DMS 273 (cell line): ENCODE data around the gene MRPL48.
A peak's percentile ranks its signal among the peaks of the same experiment; 100 is the strongest.
"Not testable (repeated sequence)": the region's sequence is repeated elsewhere in the genome, so short reads cannot be mapped to it uniquely, and the experiment has no call there.

ENCODE experiments used
- DNase-seq: peaks from one replicate; lab custom pipeline; 2025; ENCODE audit not compliant: unreplicated experiment; lab: John Stamatoyannopoulos, UW

Gene MRPL48

GRCh38 chr11:73838443-73839122, 50.9 kb downstream of the MRPL48 start:
- DNase-seq, result no peak

- no peak for DNase-seq
Observed at GRCh38 chr11:73839123-73839457, 51.4 kb downstream of the MRPL48 start.

- DNase-seq, result no peak
Observed at GRCh38 chr11:73851046-73851764, 63.5 kb downstream of the MRPL48 start.

- DNase-seq, result no peak
Observed at GRCh38 chr11:73852049-73852448, 64.4 kb downstream of the MRPL48 start.

GRCh38 chr11:73854680-73855079, 67.0 kb downstream of the MRPL48 start:
- no peak for DNase-seq

GRCh38 chr11:73856031-73856567, 68.4 kb downstream of the MRPL48 start:
- DNase-seq, result no peak

GRCh38 chr11:73859671-73860070, 72.0 kb downstream of the MRPL48 start:
- no peak for DNase-seq

- no peak for DNase-seq
Observed at GRCh38 chr11:73860202-73860601, 72.5 kb downstream of the MRPL48 start.

- peak; percentile 3 for DNase-seq
Observed at GRCh38 chr11:73862986-73863385, 75.3 kb downstream of the MRPL48 start.

- peak; percentile 29 for DNase-seq
Observed at GRCh38 chr11:73866095-73866579, 78.5 kb downstream of the MRPL48 start.

GRCh38 chr11:73866586-73866996, 78.9 kb downstream of the MRPL48 start:
- peak; percentile 29 for DNase-seq

GRCh38 chr11:73869332-73869949, 81.8 kb downstream of the MRPL48 start:
- peak; percentile 21 for DNase-seq

- DNase-seq, result no peak
Observed at GRCh38 chr11:73870261-73870660, 82.6 kb downstream of the MRPL48 start.

GRCh38 chr11:73872749-73873357, 85.2 kb downstream of the MRPL48 start:
- DNase-seq, result no peak

- peak; percentile 60 for DNase-seq
Observed at GRCh38 chr11:73875380-73875779, 87.7 kb downstream of the MRPL48 start.

- DNase-seq, result peak; percentile 38
Observed at GRCh38 chr11:73875840-73876239, 88.2 kb downstream of the MRPL48 start.

GRCh38 chr11:73876424-73877310, 89.0 kb downstream of the MRPL48 start, which contains the start of the genes COA4 and PAAF1:
Gene COA4 (minus strand): TSS chr11:73876846. CDS start chr11:73873378, 3,468 bp downstream.
Gene PAAF1 (plus strand): TSS chr11:73876999. CDS start chr11:73877022, 23 bp downstream.
- peak; percentile 99 for DNase-seq

GRCh38 chr11:73878771-73879170, 91.1 kb downstream of the MRPL48 start:
- DNase-seq, result no peak

GRCh38 chr11:73880449-73880848, 92.8 kb downstream of the MRPL48 start:
- DNase-seq, result not testable (repeated sequence)

- no peak for DNase-seq
Observed at GRCh38 chr11:73883856-73884255, 96.2 kb downstream of the MRPL48 start.
